ENCODE data around the gene SPANXN5.
"Not testable (repeated sequence)": the region's sequence is repeated elsewhere in the genome, so short reads cannot be mapped to it uniquely, and the experiment has no call there.

DNA sequence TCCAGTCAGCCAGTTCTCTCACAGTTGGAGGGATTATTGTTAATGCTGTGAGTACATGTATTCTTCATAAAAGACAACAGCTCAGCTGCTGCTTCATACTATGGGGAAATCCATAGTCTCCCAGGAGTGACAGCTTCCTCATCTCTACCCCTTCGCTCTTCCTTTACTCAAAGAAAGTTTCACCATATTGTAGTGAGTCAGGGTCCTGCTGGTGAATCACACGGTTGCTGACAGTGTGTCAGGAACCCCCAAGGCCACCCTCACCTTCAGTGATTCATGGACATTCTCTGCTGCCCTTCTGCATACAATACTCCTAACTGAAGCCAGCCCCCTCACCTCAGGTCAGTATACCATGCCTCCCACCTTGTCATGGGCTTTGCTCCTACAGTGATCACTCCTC lies 7.6 kb upstream of the SPANXN5 start:
- TF ChIP-seq, protein P1, sequence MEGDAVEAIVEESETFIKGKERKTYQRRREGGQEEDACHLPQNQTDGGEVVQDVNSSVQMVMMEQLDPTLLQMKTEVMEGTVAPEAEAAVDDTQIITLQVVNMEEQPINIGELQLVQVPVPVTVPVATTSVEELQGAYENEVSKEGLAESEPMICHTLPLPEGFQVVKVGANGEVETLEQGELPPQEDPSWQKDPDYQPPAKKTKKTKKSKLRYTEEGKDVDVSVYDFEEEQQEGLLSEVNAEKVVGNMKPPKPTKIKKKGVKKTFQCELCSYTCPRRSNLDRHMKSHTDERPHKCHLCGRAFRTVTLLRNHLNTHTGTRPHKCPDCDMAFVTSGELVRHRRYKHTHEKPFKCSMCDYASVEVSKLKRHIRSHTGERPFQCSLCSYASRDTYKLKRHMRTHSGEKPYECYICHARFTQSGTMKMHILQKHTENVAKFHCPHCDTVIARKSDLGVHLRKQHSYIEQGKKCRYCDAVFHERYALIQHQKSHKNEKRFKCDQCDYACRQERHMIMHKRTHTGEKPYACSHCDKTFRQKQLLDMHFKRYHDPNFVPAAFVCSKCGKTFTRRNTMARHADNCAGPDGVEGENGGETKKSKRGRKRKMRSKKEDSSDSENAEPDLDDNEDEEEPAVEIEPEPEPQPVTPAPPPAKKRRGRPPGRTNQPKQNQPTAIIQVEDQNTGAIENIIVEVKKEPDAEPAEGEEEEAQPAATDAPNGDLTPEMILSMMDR (conservative IDR thresholded peaks at IDR 0.05; ENCODE audit: low read depth, low read length) = not testable (repeated sequence)
- not testable (repeated sequence) for TF ChIP-seq EZH2phosphoT487 (IDR thresholded peaks at IDR 0.05; ENCODE audit: borderline replicate concordance, low read length); EZH2 (IDR thresholded peaks at IDR 0.05; ENCODE audit: low read length, unreplicated experiment)
